Mucosa of stomach (tissue), 1 donor: ENCODE data around the gene SOD2.
"Not testable (repeated sequence)": the region's sequence is repeated elsewhere in the genome, so short reads cannot be mapped to it uniquely, and the experiment has no call there.

Source experiments
- H3K27me3 ChIP-seq: one replicate; pipeline ENCODE4 v1.7.0; 2013; ENCODE audit warnings: mild to moderate bottlenecking, low read length; ENCODE audit not compliant: control insufficient read depth, insufficient read depth
- H3K36me3 ChIP-seq: one replicate; pipeline ENCODE4 v1.7.0; 2013; ENCODE audit warnings: low read length; ENCODE audit not compliant: control insufficient read depth, insufficient read depth
- H3K4me1 ChIP-seq: one replicate; pipeline ENCODE4 v1.7.0; 2013; ENCODE audit warnings: mild to moderate bottlenecking, low read length; ENCODE audit not compliant: control insufficient read depth, insufficient read depth
- H3K4me3 ChIP-seq: one replicate; pipeline ENCODE4 v1.7.0; 2013; ENCODE audit warnings: low read length
- H3K9ac ChIP-seq: one replicate; pipeline ENCODE4 v1.7.0; 2013; ENCODE audit warnings: mild to moderate bottlenecking, low read length, moderate library complexity
- H3K9me3 ChIP-seq: one replicate; pipeline ENCODE4 v1.7.0; 2013; ENCODE audit warnings: mild to moderate bottlenecking, low read length, moderate library complexity; ENCODE audit not compliant: control insufficient read depth
- donor health status: Pancreatic carcinoma.

SOD2 gene

DNA sequence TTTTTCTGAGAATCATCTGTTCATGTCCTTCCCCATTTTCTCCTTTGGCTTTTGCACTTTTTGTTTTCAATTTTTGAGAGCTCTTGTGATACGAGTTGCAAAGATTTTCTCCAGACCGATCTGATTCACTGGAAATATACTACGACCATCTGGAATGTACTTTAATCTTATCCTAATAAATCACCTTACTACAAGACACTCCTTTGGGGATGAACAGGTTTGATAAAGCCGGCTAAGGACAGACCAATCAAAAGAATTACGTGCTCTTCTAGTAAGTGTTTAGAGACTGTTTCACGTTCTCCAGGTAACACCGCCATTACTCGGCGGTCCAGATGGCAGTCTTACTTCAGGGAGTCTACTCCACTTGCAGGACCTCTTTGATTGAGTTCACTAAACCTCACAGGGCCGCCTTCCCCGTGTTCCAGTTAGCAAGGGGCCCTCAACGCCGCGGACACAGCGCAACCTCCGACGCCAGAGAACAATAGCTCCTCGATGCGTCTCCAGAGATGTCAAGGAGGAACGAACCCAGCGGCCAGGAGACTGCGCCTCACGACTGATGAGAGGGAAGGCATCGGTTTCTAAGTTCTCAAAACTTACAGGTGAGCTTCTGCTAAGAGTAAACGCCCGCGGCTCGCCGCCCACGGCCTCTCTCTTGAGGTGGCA lies 33.3 kb upstream of the SOD2 start:
- Histone ChIP-seq H3K4me1 (peaks cover 3% of the 10 kb centered on the region), H3K9ac (peak overlapping the region; percentile 97), H3K4me3 (peak overlapping the region; percentile 87), H3K36me3 (no peaks in the 10 kb centered on the region), H3K27me3 (no peaks in the 10 kb centered on the region), H3K9me3 (no peaks in the 10 kb centered on the region)

- H3K36me3 ChIP-seq, H3K9ac ChIP-seq, H3K27me3 ChIP-seq, H3K4me1 ChIP-seq, H3K4me3 ChIP-seq, H3K9me3 ChIP-seq: not testable (repeated sequence)
Observed at GRCh38 chr6:159725208-159725607, 32.2 kb upstream of the SOD2 start.

- H3K36me3 ChIP-seq: no peaks in the 10 kb centered on the region
Observed at GRCh38 chr6:159724778-159725177, 31.7 kb upstream of the SOD2 start.

GRCh38 chr6:159723259-159723658 lies 30.2 kb upstream of the SOD2 start:
- Histone ChIP-seq H3K9me3 (no peaks in the 10 kb centered on the region), H3K9ac (no peak overlapping the region), H3K36me3 (no peaks in the 10 kb centered on the region), H3K4me3 (no peak overlapping the region), H3K4me1 (peaks cover 3% of the 10 kb centered on the region), H3K27me3 (no peaks in the 10 kb centered on the region)

More at GRCh38 chr6:159724778-159725177, 31.7 kb upstream of the SOD2 start:
- no peaks in the 10 kb centered on the region for H3K9me3 ChIP-seq
- H3K27me3 ChIP-seq: no peaks in the 10 kb centered on the region
- peaks cover 3% of the 10 kb centered on the region for H3K4me1 ChIP-seq
- H3K9ac ChIP-seq: no peak overlapping the region
- H3K4me3 ChIP-seq: no peak overlapping the region

- Histone ChIP-seq H3K27me3 (no peaks in the 10 kb centered on the region), H3K36me3 (no peaks in the 10 kb centered on the region), H3K4me3 (no peak overlapping the region), H3K9ac (no peak overlapping the region), H3K4me1 (peaks cover 3% of the 10 kb centered on the region), H3K9me3 (no peaks in the 10 kb centered on the region)
Observed at GRCh38 chr6:159722655-159723054, 29.6 kb upstream of the SOD2 start.

GRCh38 chr6:159721981-159722380 lies 28.9 kb upstream of the SOD2 start:
- H3K4me3 ChIP-seq, H3K27me3 ChIP-seq, H3K4me1 ChIP-seq, H3K9ac ChIP-seq, H3K9me3 ChIP-seq, H3K36me3 ChIP-seq: not testable (repeated sequence)

- H3K9me3 ChIP-seq: no peaks in the 10 kb centered on the region
- no peaks in the 10 kb centered on the region for H3K27me3 ChIP-seq
- H3K4me1 ChIP-seq: no peaks in the 10 kb centered on the region
- no peak overlapping the region for H3K9ac ChIP-seq
- no peak overlapping the region for H3K4me3 ChIP-seq
- H3K36me3 ChIP-seq: no peaks in the 10 kb centered on the region
Observed at GRCh38 chr6:159720708-159721107, 27.7 kb upstream of the SOD2 start.

DNA sequence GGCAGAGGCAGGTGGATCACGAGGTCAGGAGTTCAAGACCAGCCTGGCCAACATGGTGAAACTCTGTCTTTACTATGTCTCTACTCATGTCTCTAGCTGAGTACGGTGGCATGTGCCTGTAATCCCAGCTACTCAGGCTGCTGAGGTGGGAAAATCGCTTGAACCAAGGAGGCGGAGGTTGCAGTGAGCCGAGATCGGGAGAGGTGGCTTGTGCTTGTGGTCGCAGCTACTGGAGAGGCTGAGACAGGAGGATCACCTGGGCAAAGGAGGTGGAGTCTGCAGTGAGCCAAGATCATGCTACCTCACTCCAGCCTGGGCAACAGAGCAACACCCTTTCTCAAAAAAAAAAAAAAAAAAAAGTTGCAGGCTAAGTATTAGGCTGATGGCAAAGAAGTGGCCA lies 26.2 kb upstream of the SOD2 start:
- H3K4me3 ChIP-seq: no peak overlapping the region
- H3K4me1 ChIP-seq: no peaks in the 10 kb centered on the region
- H3K36me3 ChIP-seq: no peaks in the 10 kb centered on the region
- no peak overlapping the region for H3K9ac ChIP-seq
- H3K27me3 ChIP-seq: no peaks in the 10 kb centered on the region
- no peaks in the 10 kb centered on the region for H3K9me3 ChIP-seq

DNA sequence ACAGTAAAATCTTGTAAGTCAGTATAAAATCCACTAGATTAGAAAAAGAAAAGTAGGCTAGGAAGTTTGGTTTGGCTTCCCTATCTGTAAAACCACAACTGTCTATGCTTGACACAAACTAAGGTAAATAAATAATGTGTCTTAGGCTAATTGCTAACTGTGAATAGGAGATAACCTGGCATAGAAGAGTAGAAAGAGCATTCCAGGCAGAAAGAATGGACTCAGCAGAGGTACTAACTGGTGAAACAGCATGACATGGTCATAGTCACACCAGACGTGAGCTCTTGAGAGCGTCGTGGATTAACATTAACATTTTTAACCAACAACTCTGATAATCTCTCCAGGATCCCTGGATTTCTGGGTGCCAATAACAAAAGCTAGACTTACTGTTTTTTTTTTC lies 25.6 kb upstream of the SOD2 start:
- no peak overlapping the region for H3K4me3 ChIP-seq
- H3K9me3 ChIP-seq: no peaks in the 10 kb centered on the region
- H3K27me3 ChIP-seq: no peaks in the 10 kb centered on the region
- no peak overlapping the region for H3K9ac ChIP-seq
- no peaks in the 10 kb centered on the region for H3K4me1 ChIP-seq
- H3K36me3 ChIP-seq: no peaks in the 10 kb centered on the region

DNA sequence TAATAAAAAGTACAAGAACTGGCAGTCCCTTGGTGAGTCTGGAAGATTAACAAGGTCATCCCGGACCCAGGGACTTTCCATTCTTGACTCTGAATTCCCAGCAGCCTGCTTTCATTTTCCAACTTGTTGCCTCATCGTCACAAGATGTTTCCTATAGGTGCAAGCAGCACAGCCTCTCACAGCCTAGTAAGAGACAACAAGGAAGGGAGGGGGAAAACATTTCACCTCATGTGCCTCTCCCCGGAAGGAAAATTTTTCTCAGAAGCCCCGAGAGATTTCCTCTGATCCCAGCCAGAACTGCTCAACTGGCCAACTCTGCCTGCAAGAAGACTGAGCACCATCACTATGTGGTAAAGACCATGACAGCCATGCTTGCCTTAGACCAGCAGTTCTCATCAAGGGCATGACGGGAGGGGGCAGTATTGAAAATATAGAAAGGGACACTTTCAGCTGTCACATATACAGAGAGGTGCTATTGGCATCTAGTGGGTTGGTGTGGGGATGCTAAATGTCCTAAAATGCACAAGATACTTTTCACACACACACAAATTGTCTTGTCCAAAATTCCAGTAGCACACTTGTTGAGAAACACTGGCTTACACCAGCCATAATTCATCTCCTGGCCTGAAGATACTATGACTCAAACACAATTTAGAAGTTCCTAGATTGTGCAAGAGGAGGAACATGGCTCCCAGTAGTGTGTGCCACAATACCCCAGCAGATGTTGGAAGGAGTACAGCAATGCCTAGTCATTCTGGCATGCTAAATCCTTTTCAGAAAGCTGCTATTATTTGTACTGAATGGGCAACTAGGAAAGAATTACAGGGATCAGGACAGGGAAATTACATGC lies 23.4 kb upstream of the SOD2 start:
- Histone ChIP-seq H3K9me3 (no peaks in the 10 kb centered on the region), H3K4me1 (no peaks in the 10 kb centered on the region), H3K27me3 (no peaks in the 10 kb centered on the region), H3K4me3 (no peak overlapping the region), H3K36me3 (no peaks in the 10 kb centered on the region), H3K9ac (no peak overlapping the region)

DNA sequence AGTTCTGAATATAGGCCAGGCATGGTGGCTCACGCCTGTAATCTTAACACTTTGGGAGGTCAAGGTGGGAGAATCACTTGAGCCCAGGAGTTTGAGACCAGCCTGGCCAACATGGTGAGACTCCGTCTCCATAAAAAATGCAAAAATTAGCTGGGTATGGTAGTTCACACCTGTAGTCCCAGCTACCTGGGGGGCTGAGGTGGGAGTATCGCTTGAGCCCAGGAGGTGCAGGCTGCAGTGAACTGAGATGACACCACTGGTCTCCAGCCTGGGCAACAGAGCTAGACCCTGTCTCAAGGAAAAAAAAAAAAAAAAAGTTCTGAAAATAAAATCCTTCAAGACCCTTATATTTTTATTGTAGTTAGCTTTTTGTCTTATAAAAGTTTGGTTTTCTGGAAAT lies 22.6 kb upstream of the SOD2 start:
- Histone ChIP-seq H3K9ac (no peak overlapping the region), H3K4me3 (no peak overlapping the region), H3K36me3 (no peaks in the 10 kb centered on the region), H3K4me1 (no peaks in the 10 kb centered on the region), H3K9me3 (no peaks in the 10 kb centered on the region), H3K27me3 (no peaks in the 10 kb centered on the region)

DNA sequence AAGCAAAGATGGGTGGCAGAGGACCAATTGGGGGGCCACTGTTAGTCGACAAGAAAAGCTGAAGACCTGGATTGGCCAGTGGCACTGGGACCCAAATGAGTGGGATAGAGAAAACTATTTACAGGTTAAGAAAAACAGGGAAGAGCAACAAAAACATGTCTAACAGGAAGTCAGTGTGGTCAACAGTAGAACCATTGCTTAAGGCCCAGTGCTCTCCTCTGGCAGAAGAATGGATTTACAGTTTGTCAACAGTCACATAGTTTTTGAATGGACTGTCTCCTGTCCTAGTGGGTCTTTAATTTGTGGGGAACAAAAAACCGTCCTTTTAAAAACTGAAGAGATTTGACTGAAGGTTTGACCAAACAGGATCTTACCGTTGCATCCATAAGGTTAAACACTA lies 22.1 kb upstream of the SOD2 start:
- no peaks in the 10 kb centered on the region for H3K36me3 ChIP-seq
- no peak overlapping the region for H3K9ac ChIP-seq
- no peak overlapping the region for H3K4me3 ChIP-seq
- no peaks in the 10 kb centered on the region for H3K4me1 ChIP-seq
- no peaks in the 10 kb centered on the region for H3K9me3 ChIP-seq
- no peaks in the 10 kb centered on the region for H3K27me3 ChIP-seq
